GM19397 (cell line): ENCODE measurements around the gene EXOC4.

Source experiments
- ATAC-seq: cut with Tn5 transposase; IDR thresholded peaks from one replicate; pipeline ENCODE4 v1.9.1; 2021; ENCODE audit warnings: mild to moderate bottlenecking, moderate library complexity; ENCODE audit not compliant: unreplicated experiment

The EXOC4 gene

GRCh38 chr7:133739817-133740216 is 486.9 kb downstream of the EXOC4 start:
- ATAC-seq, result no peak

GRCh38 chr7:133741078-133741477 is 488.2 kb downstream of the EXOC4 start:
- no peak for ATAC-seq

- ATAC-seq, result no peak
Observed at GRCh38 chr7:133741703-133742102, 488.8 kb downstream of the EXOC4 start.

- no peak for ATAC-seq
Observed at GRCh38 chr7:133742709-133743538, 490.0 kb downstream of the EXOC4 start.

- no peak for ATAC-seq
Observed at GRCh38 chr7:133744451-133744850, 491.6 kb downstream of the EXOC4 start.

- ATAC-seq, result no peak
Observed at GRCh38 chr7:133746305-133746704, 493.4 kb downstream of the EXOC4 start.

GRCh38 chr7:133746847-133747246 is 494.0 kb downstream of the EXOC4 start:
- ATAC-seq, result no peak

GRCh38 chr7:133748443-133749407 is 495.8 kb downstream of the EXOC4 start:
- ATAC-seq, result no peak

- ATAC-seq, result no peak
Observed at GRCh38 chr7:133750287-133750686, 497.4 kb downstream of the EXOC4 start.

- no peak for ATAC-seq
Observed at GRCh38 chr7:133751079-133751478, 498.2 kb downstream of the EXOC4 start.

GRCh38 chr7:133753513-133753912 is 500.6 kb downstream of the EXOC4 start:
- no peak for ATAC-seq

GRCh38 chr7:133754708-133755107 is 501.8 kb downstream of the EXOC4 start:
- no peak for ATAC-seq

GRCh38 chr7:133755901-133756300 is 503.0 kb downstream of the EXOC4 start:
- ATAC-seq, result no peak

- ATAC-seq, result no peak
Observed at GRCh38 chr7:133761443-133761842, 508.6 kb downstream of the EXOC4 start.

GRCh38 chr7:133763076-133763640 is 510.3 kb downstream of the EXOC4 start:
- ATAC-seq, result no peak

- ATAC-seq, result no peak
Observed at GRCh38 chr7:133769668-133770067, 516.8 kb downstream of the EXOC4 start.

GRCh38 chr7:133770863-133771492 is 518.1 kb downstream of the EXOC4 start:
- no peak for ATAC-seq

GRCh38 chr7:133771788-133772419 is 519.0 kb downstream of the EXOC4 start:
- no peak for ATAC-seq

GRCh38 chr7:133773601-133774000 is 520.7 kb downstream of the EXOC4 start:
- no peak for ATAC-seq

- no peak for ATAC-seq
Observed at GRCh38 chr7:133775201-133775600, 522.3 kb downstream of the EXOC4 start.
